GM18526 (cell line): ENCODE results near the gene CPLANE2.

Experiments used
- POLR2A ChIP-seq: IDR thresholded peaks from 3 replicates; pipeline ENCODE4 v1.6.1; 2011; ENCODE audit not compliant: insufficient read length; ENCODE audit errors: extremely low read depth

CPLANE2 gene

DNA sequence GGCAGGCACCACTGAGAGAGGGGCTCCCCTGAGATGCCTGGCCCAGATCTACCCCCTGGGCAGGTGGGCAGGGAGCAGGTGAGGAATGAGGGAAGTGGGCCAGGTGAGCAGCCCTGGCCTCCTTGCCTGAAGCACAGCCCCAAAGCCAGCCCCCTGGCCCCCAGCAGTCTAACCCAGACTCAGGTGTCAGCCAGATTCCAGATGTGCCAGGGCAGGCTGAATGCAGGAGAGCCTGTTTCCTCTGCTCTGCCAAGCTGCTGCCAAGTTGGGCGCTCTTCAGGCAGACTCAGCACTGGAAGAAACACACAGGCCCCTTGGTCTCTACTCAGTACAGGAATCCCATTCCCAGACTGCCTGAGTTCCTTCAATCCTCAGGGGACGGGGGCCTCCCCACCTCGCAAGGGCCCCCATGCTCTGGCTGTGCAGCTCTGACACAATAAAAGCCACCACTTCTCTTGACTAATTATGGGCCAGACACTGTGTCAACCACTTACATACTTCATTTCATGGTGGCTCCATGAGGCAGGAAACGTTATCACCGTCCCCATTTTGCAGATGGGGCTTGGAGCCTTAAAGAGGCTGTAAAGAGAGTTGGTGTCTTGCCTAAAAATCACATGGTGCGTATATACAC, 45.0 kb downstream of the CPLANE2 start:
- no peak for TF ChIP-seq POLR2A

GRCh38 chr1:16191309-16191708, 45.7 kb downstream of the CPLANE2 start:
- TF ChIP-seq POLR2A = no peak

DNA sequence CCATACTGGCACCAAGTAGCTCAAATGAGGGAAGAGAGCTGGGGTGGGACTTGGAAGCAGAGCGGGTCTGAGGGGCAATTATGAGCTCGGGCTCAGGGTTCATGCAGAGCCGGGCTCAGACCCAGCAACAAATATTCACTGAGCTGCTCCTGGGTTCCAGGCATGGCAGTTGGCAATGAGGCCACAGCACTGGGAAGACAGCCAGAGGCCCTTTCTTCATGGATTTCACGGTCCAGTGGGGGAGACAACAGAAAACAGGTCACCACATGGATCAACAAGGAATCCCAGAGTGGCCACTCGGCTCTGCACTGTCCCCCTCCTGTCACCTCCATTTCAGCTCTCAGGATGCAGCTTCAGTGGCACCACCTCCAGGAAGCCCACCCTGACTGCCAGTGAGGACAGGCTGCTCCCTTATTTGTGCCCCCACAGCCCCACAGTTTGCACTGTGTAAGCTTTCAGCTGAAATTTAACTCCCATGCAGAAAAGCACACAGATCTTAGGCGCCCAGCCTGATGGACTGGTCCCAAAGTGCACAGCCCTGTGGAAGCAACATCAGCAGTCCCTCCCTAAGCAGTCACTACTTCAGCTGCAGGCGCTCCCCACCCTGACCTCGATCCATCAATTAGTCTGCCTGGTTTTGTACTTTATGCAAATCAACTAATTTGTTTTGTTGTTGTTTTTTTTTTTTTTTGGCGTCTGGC, 46.9 kb downstream of the CPLANE2 start:
- no peak for TF ChIP-seq POLR2A

- TF ChIP-seq POLR2A = no peak
Observed at GRCh38 chr1:16189003-16189402, 48.0 kb downstream of the CPLANE2 start.

DNA sequence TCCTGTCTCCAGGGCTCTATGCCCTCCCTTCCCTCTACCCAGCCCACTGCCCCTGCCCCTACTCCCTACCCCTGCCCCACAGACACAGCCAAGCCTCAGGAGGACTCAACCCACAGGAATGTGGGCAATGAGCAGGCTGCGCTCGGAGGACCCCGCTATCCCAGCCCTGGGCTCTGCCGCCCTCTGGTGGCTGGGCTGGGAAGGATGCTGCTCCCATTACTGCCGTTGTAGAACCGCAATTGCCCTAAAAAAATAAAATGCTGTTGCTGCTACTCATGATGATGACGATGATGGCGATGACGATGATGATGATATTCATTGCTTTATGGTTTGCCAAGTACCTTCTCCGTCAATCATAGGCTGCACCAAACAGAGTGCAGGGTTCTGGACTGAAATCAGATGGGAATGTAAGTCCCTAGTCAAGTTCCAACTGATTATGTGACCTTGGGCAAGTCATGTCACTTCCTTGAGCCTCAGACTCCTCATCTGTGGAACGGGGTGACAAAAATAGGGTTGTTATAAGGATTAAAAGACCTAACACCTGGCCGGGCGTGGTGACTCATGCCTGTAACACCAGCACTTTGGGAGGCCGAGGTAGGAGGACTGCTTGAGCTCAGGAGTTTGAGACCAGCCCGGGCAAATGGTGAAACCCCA, 49.1 kb downstream of the CPLANE2 start:
- no peak for TF ChIP-seq POLR2A

GRCh38 chr1:16186655-16187235, 50.2 kb downstream of the CPLANE2 start:
- TF ChIP-seq POLR2A = no peak

GRCh38 chr1:16184557-16185303, 52.3 kb downstream of the CPLANE2 start:
- no peak for TF ChIP-seq POLR2A

DNA sequence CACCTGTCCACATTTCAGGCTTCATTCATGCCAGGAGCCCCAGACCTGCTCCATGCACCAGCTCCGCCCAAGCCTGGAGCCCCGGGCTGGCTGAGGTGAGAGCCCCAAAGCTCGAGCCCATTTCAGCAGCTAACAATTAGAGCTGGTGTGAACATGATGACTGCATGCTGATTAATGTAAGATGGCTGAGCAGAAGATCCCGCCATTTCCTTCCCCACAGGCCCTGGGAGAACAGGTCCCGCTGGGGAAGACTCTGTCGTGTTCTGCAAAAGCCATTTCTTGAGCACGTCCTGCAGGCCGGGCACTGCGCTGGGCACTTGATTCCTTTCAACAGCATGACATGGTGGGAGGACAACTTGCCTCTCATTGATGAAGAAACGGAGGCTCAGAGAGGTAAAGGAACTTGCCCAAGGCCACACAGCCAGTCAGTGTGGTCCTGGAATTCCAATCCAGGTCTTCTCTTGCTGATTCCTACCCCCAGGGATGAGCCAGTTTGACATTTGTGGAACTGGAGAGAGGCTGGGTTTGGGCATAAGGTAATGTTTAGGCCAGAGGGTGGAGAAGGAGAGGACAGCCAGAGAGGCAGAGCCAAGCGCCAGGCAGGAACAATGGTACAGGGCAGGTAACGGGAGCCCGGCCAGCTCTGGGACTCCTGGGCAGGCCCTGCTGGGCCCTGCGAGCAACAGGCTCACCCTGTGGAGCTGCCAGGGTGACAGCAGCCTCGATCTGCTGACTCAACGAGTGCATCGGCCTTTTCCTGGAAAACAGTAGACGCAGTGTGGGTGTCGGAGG, 53.0 kb downstream of the CPLANE2 start:
- no peak for TF ChIP-seq POLR2A

DNA sequence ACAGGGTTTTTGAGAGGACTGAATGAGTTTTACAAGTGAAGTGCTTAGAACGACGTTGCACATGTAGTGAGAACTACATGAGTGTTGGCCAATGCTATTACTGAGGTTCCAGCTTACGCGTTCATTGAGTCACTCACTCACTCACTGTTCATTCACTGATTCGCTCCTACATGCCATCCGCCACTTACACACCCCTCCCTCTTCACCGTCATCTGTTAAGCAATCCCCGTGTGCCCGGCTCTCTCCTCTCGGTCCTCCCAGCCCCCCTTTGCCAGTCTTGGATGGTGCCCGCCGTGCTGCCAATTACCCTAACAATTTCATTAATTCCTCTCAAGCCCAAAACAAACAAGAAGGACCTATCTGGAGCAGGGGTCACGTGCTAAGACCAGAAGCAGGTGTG, 53.8 kb downstream of the CPLANE2 start:
- no peak for TF ChIP-seq POLR2A

DNA sequence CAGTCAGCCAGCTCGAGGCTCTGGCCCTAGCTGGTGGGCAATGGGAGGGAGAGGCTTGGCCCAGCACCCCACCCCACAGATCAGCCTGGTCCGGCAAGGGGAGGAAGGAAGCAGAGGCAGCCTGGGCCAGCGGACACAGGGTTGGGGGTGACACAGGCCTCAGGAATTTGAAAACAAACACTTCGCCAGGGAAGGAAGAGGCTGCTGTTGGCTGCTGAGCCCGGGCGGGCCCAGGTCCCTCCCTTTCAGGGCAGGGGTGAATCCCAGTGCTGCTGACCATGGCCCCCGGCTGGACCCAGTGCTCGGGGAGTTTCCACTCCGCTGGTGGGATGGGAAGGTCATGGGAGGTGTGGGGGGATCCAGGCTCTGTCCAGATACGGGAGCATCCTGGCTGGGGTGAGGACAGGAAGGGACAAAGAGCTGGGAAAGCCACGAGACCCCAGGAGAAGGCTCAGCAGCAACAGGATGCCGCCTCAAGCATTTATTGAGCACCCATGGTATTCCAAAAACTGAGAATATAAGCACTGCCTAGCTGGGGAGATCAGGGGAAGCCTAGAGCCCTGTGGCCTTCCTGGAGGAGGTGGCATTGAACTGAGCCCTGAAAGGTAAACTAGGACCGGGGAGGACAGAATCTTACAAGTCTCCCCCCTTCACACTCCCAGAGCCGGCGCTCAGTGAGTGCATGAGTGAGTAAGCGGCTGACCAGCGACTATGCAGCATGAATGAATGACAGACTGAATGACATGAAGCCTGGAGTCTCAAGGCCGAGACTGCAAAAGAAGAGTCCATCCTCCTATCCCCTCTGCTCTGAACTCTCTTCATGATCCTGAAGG, 54.9 kb downstream of the CPLANE2 start:
- no peak for TF ChIP-seq POLR2A
